ENCODE results near the gene TMPRSS7. TPM values are rescaled to one million over a fixed set of nuclear protein-coding genes. Genes with fewer than 3 reads are reported as not detected.
A peak's percentile ranks its signal among the peaks of the same experiment; 100 is the strongest.

Gene TMPRSS7
- total and polyA plus RNA-seq, 12 donors, result not detected

- Histone ChIP-seq H3K27ac (no peak overlapping the region), H3K36me3 (no peaks in the 10 kb centered on the region), H3K4me3 (no peak overlapping the region), H3K27me3 (peaks cover 0 to 14% (median 0%) of the 10 kb centered on the region in 7 donors), H3K9me3 (no peaks in the 10 kb centered on the region), H3K4me1 (peaks cover 0 to 10% (median 8%) of the 10 kb centered on the region in 9 donors)
- intact Hi-C loops (cut with DNase I), result no loop called here
- DNase-seq (no peak), ATAC-seq (no peak)
- WGBS, 2 donors, result 95 to 100% methylated on average over 2 of the region's 2 CpGs
- no peak for TF ChIP-seq CTCF (IDR thresholded peaks at IDR 0.05)
Measured at GRCh38 chr3:112004669-112005068, 29.9 kb upstream of the TMPRSS7 start.

- Histone ChIP-seq H3K27ac (no peak overlapping the region), H3K4me3 (no peak overlapping the region), H3K4me1 (peaks cover 0 to 13% (median 6%) of the 10 kb centered on the region in 9 donors), H3K9me3 (no peaks in the 10 kb centered on the region), H3K27me3 (peaks cover 0 to 9% (median 0%) of the 10 kb centered on the region in 7 donors), H3K36me3 (no peaks in the 10 kb centered on the region)
- intact Hi-C loops (cut with DNase I), result no loop called here
- ATAC-seq (no peak), DNase-seq (no peak)
- TF ChIP-seq CTCF (IDR thresholded peaks at IDR 0.05), result no peak
- 72 to 82% methylated on average over 4 of the region's 4 CpGs for WGBS, 2 donors
Measured at GRCh38 chr3:112005091-112005672, 29.4 kb upstream of the TMPRSS7 start.

- 6 to 17% methylated on average over 1 of the region's 1 CpG for WGBS, 2 donors
Measured at GRCh38 chr3:112007633-112008032, 26.9 kb upstream of the TMPRSS7 start.

GRCh38 chr3:112009670-112010069 lies 24.9 kb upstream of the TMPRSS7 start:
- H3K27me3 ChIP-seq, result no peaks in the 10 kb centered on the region
- ATAC-seq, result no peak
- intact Hi-C loops (cut with DNase I), result loop anchor here in 2 of 10 donors (2.0 to 5.0 kb wide), 2 partner anchors 15 to 32 kb away; partner anchors contain the start of gene ABHD10 (in 1 of the 2)
- no peak for TF ChIP-seq CTCF (IDR thresholded peaks at IDR 0.05)
- 44 to 69% methylated on average over 2 of the region's 2 CpGs for WGBS, 2 donors
- H3K36me3 ChIP-seq, result no peaks in the 10 kb centered on the region
- H3K9me3 ChIP-seq, result no peaks in the 10 kb centered on the region
- H3K27ac ChIP-seq, result no peak overlapping the region
- DNase-seq, result no peak
- H3K4me1 ChIP-seq, result peaks cover 0 to 52% (median 35%) of the 10 kb centered on the region in 9 donors
- H3K4me3 ChIP-seq, result no peak overlapping the region

More at GRCh38 chr3:112007633-112008032, 26.9 kb upstream of the TMPRSS7 start:
- intact Hi-C loops (cut with DNase I), result no loop called here
- Histone ChIP-seq H3K9me3 (no peaks in the 10 kb centered on the region), H3K4me1 (peaks cover 0 to 38% (median 24%) of the 10 kb centered on the region in 9 donors), H3K27me3 (no peaks in the 10 kb centered on the region), H3K4me3 (no peak overlapping the region), H3K36me3 (no peaks in the 10 kb centered on the region), H3K27ac (no peak overlapping the region)
- ATAC-seq, result peak in 1 of 8 donors; percentile 27
- no peak for DNase-seq
- TF ChIP-seq CTCF (IDR thresholded peaks at IDR 0.05), result no peak
